ENCODE data around the gene HMGXB4.

The HMGXB4 gene

GRCh38 chr22:35311551-35311999 is 54.3 kb downstream of the HMGXB4 start:
- DNase-seq: no peak

DNA sequence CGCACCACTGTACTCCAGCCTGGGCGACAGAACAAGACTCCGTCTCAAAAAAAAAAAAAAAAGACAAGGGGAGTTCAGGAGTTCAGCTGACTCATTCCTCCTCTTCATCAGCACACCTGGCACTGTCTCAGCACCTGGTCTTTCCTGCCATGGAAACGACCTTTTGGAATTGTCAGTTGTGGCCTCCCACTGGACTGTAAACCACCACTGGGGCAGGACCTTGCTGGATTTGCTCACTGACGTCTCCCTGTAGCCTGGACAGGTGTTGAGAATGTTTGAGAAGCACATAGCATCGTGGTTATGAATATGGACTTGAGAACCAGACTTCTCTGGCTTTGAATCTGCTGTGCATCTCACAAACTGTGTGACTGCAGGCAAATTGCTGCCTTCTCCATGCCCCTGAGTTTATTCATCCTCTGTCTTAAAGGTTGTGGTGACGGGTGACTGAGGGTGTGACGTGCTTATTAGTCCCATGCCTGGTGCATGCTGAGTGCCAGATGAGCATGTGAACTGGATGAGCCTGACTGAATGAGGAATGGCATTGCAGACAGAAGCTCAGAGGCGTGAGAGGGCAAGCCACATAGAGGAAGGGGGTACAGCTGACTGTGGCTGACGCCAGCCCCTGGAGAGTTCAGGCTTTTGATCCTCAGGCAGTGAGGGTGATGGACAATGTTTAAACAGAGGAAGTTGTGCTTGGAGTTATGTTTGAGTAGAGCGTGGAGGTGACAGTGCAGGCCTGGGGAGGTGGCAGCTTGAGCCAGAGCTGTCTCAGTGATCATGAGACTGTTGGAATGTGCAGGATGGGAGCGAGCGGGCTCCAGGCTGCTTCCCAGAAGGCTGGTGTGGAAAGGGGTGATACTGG is 55.1 kb downstream of the HMGXB4 start:
- no peak for DNase-seq

DNA sequence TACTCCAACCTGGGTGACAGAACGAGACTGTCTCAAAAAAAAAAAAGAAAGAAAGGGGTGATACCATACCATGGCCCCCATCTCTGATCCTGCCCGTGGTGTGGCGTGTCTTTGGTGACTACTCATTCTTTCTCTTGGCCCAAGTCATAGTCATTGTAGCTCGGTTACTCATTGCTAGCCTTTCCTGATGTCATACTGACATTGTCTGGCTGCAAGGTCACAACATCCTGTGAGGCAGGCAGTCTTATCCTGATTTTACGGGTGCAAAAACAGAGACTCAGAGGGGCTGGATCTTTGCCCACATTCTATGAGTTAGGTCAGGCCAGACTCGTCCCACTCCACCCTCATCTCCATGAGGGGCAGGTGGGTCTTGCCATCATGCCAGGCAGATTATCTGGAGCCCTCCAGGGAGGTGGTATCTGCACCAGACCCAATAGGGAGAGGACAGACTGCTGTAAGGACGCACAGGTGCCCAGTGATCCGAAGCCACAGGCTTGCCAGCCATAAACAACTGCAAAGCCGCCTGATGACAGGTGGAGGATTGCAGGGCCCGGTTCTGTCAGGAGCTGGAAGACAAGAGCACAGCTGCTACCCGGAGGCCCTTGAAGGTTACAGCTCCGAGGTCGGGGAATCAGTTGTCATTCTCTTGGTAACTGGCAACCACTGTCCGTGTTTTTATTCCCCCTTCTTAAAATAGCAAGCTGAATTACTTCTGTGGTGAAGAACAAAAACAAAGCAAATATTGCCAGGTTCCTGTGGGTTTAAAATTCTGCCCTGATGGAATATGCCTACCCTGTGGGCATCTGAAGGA is 56.2 kb downstream of the HMGXB4 start:
- no peak for DNase-seq

GRCh38 chr22:35314161-35314942 is 57.1 kb downstream of the HMGXB4 start:
- DNase-seq: no peak

- DNase-seq: no peak
Observed at GRCh38 chr22:35315141-35315854, 58.0 kb downstream of the HMGXB4 start.

DNA sequence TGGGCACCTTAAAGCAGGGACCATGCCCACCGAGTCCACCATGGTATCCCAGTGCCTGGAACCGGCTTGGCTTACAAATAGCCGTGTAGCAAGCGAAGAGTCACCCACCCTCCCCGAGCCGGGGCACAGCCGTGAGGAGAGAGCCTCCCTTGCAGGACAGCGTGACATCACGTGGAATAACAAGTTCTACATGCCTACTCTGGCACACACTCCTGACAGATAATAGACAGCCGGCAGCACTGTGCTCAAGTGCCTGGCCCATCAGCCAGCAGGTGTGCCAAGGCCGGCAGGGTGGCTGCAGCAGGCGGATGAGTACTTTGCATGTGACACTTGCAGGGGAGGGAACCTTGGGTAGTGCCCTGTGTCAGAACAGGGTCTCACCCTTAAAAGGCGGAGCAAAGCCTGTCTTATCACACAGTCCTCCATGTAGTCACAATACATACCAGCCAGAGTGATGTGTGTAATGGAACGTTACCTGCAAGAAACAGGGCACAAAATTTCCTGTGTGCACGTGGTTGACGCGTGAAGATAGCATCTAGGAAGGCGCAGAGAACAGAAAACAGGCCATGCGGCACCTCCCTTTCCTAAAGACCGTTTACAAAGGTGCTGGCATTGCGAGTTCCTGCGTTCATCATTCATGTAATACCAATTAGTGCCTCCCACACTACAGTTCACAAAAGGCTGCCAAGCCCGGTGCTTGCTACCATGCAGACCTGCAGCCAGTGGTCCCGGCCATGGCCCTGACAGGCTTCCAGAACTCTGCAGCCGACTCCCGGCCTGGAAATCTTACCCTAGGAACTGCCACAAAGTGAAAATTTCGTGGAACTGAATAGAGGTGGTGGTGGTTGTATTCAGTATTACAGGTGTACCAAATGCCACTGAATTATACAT is 58.8 kb downstream of the HMGXB4 start:
- no peak for DNase-seq

GRCh38 chr22:35316751-35317150 is 59.5 kb downstream of the HMGXB4 start:
- DNase-seq: no peak

- DNase-seq: no peak
Observed at GRCh38 chr22:35317680-35318290, 60.5 kb downstream of the HMGXB4 start.

DNA sequence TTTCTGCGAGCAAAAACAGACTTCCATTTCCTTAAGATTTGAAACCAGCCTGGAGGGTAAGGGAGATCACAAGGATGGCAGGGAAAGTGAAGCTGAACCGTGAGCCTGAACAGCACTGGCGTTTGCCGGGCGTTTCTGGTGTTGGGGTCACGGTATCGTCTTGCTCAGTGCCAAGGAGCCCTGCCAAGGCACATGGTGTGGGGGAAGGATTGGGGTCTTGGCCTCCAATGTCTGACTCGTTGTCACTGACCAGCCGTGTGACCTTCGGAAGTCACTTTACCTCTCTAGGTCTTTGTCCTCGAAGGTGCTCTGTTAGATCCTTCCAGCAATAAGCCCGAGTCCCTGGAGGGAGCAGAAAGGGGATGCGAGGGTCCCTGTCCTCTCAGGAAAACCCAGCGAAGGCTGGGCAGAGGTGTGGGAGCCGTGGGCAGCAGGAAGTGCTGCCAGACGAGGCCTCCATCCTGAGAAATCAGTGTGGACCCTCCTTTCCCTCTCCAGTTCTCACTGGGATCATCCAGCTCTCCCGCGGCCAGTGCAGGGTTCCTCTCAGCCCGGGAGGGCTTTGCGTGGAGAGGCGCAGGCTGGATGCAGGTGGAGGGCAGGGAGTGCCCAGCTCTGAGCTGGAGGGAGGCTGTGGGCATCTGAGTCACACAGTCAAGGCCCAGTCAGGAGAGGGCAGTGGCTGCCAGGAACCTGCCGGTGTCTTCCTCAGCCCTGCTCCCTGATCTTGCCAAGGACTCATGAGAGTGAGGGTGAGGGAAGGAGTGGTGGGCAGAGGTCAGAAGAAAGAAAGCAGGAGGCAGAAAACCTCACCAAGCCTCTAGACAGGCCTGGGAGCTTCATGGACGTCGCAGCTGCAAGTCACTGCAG is 61.3 kb downstream of the HMGXB4 start:
- no peak for DNase-seq

- DNase-seq: no peak
Observed at GRCh38 chr22:35319244-35319985, 62.1 kb downstream of the HMGXB4 start.

GRCh38 chr22:35322126-35322525 is 64.8 kb downstream of the HMGXB4 start:
- DNase-seq: no peak

DNA sequence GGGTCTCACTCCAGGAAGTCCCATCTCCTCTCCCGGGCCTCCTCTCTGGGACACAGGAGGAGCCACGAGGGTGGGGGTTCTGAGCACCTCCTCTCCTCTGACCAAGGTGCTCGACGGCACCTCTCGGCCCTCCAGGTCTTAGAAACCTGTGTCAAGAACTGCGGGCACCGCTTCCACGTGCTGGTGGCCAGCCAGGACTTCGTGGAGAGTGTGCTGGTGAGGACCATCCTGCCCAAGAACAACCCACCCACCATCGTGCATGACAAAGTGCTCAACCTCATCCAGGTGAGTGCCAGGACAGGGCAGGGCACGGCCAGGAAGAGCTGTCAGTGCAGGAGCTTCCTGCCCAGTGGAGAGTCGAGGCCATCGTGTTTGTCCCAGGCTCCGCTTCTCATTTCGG is 65.6 kb downstream of the HMGXB4 start:
- DNase-seq: no peak

- DNase-seq: no peak
Observed at GRCh38 chr22:35323305-35323704, 66.0 kb downstream of the HMGXB4 start.

DNA sequence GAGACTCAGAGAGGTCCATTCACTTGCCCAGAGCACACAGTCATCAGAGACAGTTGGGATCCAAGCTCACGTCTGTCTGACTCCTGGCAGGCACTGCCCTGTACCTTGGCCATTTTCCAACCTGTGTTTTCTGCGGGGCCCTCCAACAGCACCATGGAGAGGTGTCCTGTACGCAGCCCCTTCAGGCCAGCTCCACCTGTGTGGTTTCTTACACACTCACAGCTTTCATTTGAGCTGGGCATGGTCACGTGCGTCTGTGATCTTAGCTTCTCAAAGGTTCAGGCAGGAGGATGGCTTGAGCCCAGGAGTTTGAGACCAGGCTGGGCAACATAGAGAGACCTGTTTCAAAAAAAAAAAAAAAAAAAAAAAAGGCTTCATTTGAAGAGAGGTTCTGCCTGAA is 66.8 kb downstream of the HMGXB4 start:
- no peak for DNase-seq

DNA sequence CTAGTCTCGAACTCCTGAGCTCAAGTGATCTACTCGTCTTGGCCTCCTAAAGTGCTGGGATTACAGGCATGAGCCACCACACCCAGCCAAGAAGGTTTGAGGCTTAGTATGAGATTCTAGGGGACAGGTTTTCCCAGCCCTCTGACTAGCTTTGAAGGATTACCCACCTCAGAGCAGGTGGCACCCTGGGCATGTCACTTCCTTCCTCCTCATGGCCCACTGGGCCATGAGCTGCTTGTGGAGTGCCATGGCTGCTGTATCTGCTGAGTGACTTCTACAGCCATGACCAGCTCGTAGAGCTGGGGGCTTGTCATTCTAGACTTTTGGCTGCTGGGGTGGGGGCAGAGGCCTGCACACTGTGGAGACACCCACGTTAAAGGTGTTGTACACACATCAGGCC is 67.5 kb downstream of the HMGXB4 start:
- DNase-seq: no peak

- DNase-seq: no peak
Observed at GRCh38 chr22:35325209-35325608, 67.9 kb downstream of the HMGXB4 start.

DNA sequence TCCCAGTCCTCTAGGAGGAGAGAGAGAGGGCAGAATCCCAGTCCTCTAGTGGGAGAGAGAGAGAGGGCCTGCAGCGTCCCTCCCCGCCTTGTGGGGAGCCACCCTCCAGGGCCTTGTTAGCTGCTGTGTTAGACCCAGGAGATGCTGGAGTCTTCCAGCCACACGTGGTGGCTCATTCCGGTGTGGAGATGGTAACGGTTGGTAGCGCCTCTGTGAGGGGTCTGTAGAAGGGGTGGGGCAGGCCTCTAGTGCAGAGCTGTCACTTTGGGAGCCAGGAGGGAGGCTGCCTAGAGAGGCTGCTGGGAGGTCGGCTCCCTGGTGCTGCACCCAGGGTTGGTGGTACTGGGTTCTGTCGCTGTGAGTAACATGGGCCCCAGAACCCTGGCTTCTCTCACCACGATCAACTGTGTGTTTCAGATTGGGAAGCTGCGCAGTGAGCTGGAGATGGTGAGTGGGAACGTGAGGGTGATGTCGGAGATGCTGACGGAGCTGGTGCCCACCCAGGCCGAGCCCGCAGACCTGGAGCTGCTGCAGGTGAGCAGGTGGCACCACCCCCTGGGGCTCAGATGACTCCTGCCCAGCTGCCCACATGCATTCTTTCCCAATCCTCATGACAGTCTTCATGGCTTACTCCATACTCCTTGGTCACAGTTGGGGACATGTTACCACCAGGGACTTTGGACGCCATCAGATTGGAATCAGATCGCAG is 69.7 kb downstream of the HMGXB4 start:
- no peak for DNase-seq

- DNase-seq: no peak
Observed at GRCh38 chr22:35327690-35328471, 70.6 kb downstream of the HMGXB4 start.
